ENCODE measurements around the gene CD93.

DNA sequence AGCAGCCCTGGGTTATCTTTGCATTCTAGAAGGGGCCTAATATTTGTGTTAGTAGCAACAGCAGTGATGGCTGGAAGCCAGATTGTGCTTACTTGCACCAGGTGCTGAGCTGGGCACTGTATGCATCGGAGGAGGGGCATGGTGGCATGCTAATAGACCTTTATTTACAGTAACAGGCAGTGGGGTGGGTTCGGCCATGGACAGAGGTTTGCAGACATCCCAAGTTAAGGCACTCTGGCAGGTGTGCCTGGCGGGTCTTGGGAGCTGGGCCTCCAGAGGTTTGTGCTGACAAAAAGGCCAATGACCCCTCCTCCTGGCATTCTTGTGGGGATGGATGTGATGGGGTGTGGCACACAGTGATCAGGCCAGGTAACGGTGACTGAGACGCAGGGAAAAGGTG is 39.0 kb upstream of the CD93 start:
- TF ChIP-seq, protein P1, sequence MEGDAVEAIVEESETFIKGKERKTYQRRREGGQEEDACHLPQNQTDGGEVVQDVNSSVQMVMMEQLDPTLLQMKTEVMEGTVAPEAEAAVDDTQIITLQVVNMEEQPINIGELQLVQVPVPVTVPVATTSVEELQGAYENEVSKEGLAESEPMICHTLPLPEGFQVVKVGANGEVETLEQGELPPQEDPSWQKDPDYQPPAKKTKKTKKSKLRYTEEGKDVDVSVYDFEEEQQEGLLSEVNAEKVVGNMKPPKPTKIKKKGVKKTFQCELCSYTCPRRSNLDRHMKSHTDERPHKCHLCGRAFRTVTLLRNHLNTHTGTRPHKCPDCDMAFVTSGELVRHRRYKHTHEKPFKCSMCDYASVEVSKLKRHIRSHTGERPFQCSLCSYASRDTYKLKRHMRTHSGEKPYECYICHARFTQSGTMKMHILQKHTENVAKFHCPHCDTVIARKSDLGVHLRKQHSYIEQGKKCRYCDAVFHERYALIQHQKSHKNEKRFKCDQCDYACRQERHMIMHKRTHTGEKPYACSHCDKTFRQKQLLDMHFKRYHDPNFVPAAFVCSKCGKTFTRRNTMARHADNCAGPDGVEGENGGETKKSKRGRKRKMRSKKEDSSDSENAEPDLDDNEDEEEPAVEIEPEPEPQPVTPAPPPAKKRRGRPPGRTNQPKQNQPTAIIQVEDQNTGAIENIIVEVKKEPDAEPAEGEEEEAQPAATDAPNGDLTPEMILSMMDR (IDR thresholded peaks at IDR 0.05), result no peak
- TF ChIP-seq POLR2A (IDR thresholded peaks at IDR 0.05), result no peak

Data from heart left ventricle (tissue), 13 donors.